ENCODE data around the gene COMP. TPM values are rescaled to one million over a fixed set of nuclear protein-coding genes. Genes with fewer than 3 reads are reported as not detected.

Gene COMP
- polyA plus RNA-seq, 1 of the 3 experiments (the other 2 are of a cell fraction): 0.26 TPM

DNA sequence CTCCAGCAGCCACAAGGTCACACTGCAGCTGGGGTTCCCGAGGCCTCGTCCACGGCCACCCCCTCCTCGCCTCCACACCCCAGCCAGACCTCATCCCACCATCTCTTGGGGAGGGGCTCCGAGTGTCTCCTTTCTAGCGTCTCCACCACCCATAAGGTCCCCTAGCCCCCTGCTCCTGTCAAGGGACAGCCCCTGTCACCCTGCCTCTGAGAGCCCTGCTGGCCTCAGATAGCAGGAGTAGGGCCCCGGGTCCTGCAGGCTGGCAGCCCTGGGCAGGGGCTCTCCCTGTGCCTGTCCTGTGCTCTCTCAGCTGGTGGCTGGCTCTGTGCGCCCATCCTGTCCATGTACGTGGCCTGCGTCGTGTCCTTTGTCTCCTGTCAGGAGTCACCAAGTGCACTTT is 17.0 kb downstream of the COMP start:
- 94% methylated on average over 9 of the region's 11 CpGs for WGBS (ENCODE audit: low lambda C conversion rate)
- H3K9ac ChIP-seq: no peak overlapping the region
- TF ChIP-seq, protein P1, sequence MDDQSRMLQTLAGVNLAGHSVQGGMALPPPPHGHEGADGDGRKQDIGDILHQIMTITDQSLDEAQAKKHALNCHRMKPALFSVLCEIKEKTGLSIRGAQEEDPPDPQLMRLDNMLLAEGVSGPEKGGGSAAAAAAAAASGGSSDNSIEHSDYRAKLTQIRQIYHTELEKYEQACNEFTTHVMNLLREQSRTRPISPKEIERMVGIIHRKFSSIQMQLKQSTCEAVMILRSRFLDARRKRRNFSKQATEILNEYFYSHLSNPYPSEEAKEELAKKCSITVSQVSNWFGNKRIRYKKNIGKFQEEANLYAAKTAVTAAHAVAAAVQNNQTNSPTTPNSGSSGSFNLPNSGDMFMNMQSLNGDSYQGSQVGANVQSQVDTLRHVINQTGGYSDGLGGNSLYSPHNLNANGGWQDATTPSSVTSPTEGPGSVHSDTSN (IDR thresholded peaks at IDR 0.05): no peak
- no peak for TF ChIP-seq TEAD4 (IDR thresholded peaks at IDR 0.05; ENCODE audit: borderline replicate concordance, insufficient read depth)
- TF ChIP-seq POLR2AphosphoS5 (IDR thresholded peaks at IDR 0.05; ENCODE audit: low read depth, low read length): no peak
- no peak for TF ChIP-seq CHD2 (IDR thresholded peaks at IDR 0.05; ENCODE audit: low read length, partially characterized antibody)
- no peak for TF ChIP-seq FOXM1 (IDR thresholded peaks at IDR 0.05; ENCODE audit: low read depth)
- no peak for TF ChIP-seq SMC3 (IDR thresholded peaks at IDR 0.05; ENCODE audit: low read depth, low read length)
- TF ChIP-seq ELF1 (IDR thresholded peaks at IDR 0.05): no peak
- H3K27me3 ChIP-seq (ENCODE audit: insufficient read depth): no peaks in the 10 kb centered on the region
- ChIA-PET CTCF (interaction anchor here (1.3 to 1.9 kb wide), 3 partner anchors 58 to 92 kb away, joined by 3 to 6 read pairs (median 5); partner anchors contain the start of gene UPF1), POLR2A (interaction anchor here (1.0 to 1.3 kb wide), 2 partner anchors 10 to 203 kb away, joined by 3 read pairs; partner anchors contain the start of gene UBA52)
- no peaks in the 10 kb centered on the region for H4K20me1 ChIP-seq (ENCODE audit: insufficient read depth)
- no peaks in the 10 kb centered on the region for H3K9me3 ChIP-seq
- DNase-seq: no peak
- H3K9me2 ChIP-seq: no peaks in the 10 kb centered on the region
- H3K27ac ChIP-seq (ENCODE audit: low read depth in 2 of 2, low read length in 1 of 2): no peak overlapping the region; a peak in 1 of 4 replicates
- no peaks in the 10 kb centered on the region for H3K79me2 ChIP-seq (ENCODE audit: insufficient read depth)
- H3F3A ChIP-seq (replicated peaks; ENCODE audit: insufficient read depth): peaks cover 10% of the 10 kb centered on the region
- H3K4me2 ChIP-seq: no peak overlapping the region
- H3K4me1 ChIP-seq (ENCODE audit: control insufficient read depth in 1 of 2, insufficient read depth in 2 of 2, low read depth in 1 of 2, low read length in 1 of 2): peaks cover 20 to 32% of the 10 kb centered on the region in 2 experiments; a peak in 3 of 4 replicates
- no peaks in the 10 kb centered on the region for H3K36me3 ChIP-seq (replicated peaks in 1 of 2; ENCODE audit: control insufficient read depth in 1 of 2, insufficient read depth in 2 of 2, low read length in 1 of 2)
- H2AFZ ChIP-seq (ENCODE audit: low read depth): no peak overlapping the region
- H3K4me3 ChIP-seq (ENCODE audit: low read depth in 2 of 2, low read length in 1 of 2): no peak overlapping the region

DNA sequence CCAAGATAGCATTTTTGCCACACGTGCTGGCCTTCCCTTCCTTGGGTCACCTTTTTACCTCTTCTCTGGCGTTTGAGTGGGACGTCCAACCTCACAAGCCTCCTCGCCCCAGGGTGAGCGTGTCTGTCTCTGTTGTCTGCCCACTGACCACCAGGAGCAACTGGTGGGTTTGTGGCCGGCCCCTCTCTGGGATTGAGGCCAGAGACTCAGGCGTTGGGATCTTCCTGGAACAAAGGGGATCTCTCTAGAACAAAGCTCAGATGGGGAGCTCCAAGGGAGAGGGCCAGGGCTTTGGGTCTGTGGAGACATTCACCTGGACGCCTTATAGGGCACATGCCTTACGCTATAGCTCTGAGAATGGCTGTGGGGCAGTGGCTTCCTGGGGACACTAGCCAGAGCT is 17.4 kb downstream of the COMP start:
- H3K27me3 ChIP-seq (ENCODE audit: insufficient read depth): no peaks in the 10 kb centered on the region
- 93% methylated on average over 8 of the region's 9 CpGs for WGBS (ENCODE audit: low lambda C conversion rate)
- no peak overlapping the region for H3K4me2 ChIP-seq
- no peak overlapping the region for H2AFZ ChIP-seq (ENCODE audit: low read depth)
- peaks cover 10% of the 10 kb centered on the region for H3F3A ChIP-seq (replicated peaks; ENCODE audit: insufficient read depth)
- no peak overlapping the region for H3K9ac ChIP-seq
- no peak overlapping the region for H3K4me3 ChIP-seq (ENCODE audit: low read depth in 2 of 2, low read length in 1 of 2)
- H3K79me2 ChIP-seq (ENCODE audit: insufficient read depth): no peaks in the 10 kb centered on the region
- no peaks in the 10 kb centered on the region for H4K20me1 ChIP-seq (ENCODE audit: insufficient read depth)
- TF ChIP-seq FOXM1 (IDR thresholded peaks at IDR 0.05; ENCODE audit: low read depth): no peak
- TF ChIP-seq FOXJ3 (CRISPR knock-in tag; IDR thresholded peaks at IDR 0.05): no peak
- TF ChIP-seq MXI1 (IDR thresholded peaks at IDR 0.05; ENCODE audit: low read depth, low read length): no peak
- POLR2A ChIA-PET: interaction anchor here (1.0 to 1.3 kb wide), 2 partner anchors 10 to 202 kb away, joined by 3 read pairs; partner anchors contain the start of gene UBA52
- CTCF ChIA-PET: interaction anchor here (1.3 to 1.9 kb wide), 3 partner anchors 59 to 93 kb away, joined by 3 to 6 read pairs (median 5); partner anchors contain the start of gene UPF1
- no peaks in the 10 kb centered on the region for H3K9me3 ChIP-seq
- peak overlapping the region in 1 of 2 experiments; percentile 22; a peak in 1 of 4 replicates for H3K27ac ChIP-seq (ENCODE audit: low read depth in 2 of 2, low read length in 1 of 2)
- H3K36me3 ChIP-seq (replicated peaks in 1 of 2; ENCODE audit: control insufficient read depth in 1 of 2, insufficient read depth in 2 of 2, low read length in 1 of 2): no peaks in the 10 kb centered on the region
- H3K9me2 ChIP-seq: no peaks in the 10 kb centered on the region
- DNase-seq: no peak
- H3K4me1 ChIP-seq (ENCODE audit: control insufficient read depth in 1 of 2, insufficient read depth in 2 of 2, low read depth in 1 of 2, low read length in 1 of 2): peaks cover 20 to 37% of the 10 kb centered on the region in 2 experiments; a peak in 3 of 4 replicates

All from SK-N-SH (cell line).